ENCODE data around the gene MXD3.

The MXD3 gene

DNA sequence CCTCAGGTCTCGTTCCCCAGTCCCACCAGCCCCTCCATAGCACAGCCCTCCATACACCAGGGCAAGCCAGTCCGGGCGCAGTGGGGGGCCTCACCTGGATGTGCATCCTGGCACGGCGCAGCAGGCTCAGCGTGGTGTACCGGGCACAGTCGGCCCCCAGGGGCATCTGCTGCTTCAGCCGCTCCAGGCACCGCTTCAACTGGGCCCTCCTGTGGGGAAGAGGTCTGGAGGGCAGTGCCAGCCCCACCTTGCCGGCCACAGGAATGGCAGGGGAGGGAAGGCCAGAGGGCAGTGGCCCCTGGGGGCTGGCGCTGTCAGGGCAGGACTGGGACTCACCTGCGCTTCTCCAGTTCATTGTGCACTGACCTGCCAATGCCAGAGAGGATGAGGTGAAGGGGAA is 1.4 kb downstream of the MXD3 start:
- Histone ChIP-seq H3K27ac (ENCODE audit: extremely low read depth, low read depth, low read length) (no peak overlapping the region), H3K36me3 (ENCODE audit: control insufficient read depth in 2 of 2, insufficient read depth in 1 of 2, low read length in 2 of 2) (peaks cover under 1 to 42% of the 10 kb centered on the region in 2 experiments; a peak in 2 of 3 replicates), H3K9me3 (ENCODE audit: control insufficient read depth, insufficient read depth, low read depth, low read length) (no peaks in the 10 kb centered on the region), H3K4me3 (ENCODE audit: low read depth, low read length) (no peak overlapping the region), H3K4me1 (ENCODE audit: control insufficient read depth, insufficient read depth, low read length) (peaks cover 7% of the 10 kb centered on the region)
- CTCF ChIA-PET, result interaction anchor here (0.6 to 3.3 kb wide), 40 partner anchors 8 to 680 kb away, joined by 3 to 23 read pairs (median 5); partner anchors contain the start of genes EIF4E1B, LMAN2 and PDLIM7
- TF ChIP-seq ZNF24 (tag by site-specific recombination; IDR thresholded peaks at IDR 0.05) (no peak), BCL11B (tag by site-specific recombination; IDR thresholded peaks at IDR 0.05; ENCODE audit: low read depth) (0 out of 2 replicates have a peak, but pooled peaks have one; percentile 31), ZXDB (tag by site-specific recombination; IDR thresholded peaks at IDR 0.05) (no peak), ZNF623 (tag by site-specific recombination; IDR thresholded peaks at IDR 0.05) (no peak), ZBTB8A (tag by site-specific recombination; IDR thresholded peaks at IDR 0.05) (no peak), ZNF510 (tag by site-specific recombination; IDR thresholded peaks at IDR 0.05; ENCODE audit: insufficient replicate concordance) (no peak)
- TF ChIP-seq, protein P1, sequence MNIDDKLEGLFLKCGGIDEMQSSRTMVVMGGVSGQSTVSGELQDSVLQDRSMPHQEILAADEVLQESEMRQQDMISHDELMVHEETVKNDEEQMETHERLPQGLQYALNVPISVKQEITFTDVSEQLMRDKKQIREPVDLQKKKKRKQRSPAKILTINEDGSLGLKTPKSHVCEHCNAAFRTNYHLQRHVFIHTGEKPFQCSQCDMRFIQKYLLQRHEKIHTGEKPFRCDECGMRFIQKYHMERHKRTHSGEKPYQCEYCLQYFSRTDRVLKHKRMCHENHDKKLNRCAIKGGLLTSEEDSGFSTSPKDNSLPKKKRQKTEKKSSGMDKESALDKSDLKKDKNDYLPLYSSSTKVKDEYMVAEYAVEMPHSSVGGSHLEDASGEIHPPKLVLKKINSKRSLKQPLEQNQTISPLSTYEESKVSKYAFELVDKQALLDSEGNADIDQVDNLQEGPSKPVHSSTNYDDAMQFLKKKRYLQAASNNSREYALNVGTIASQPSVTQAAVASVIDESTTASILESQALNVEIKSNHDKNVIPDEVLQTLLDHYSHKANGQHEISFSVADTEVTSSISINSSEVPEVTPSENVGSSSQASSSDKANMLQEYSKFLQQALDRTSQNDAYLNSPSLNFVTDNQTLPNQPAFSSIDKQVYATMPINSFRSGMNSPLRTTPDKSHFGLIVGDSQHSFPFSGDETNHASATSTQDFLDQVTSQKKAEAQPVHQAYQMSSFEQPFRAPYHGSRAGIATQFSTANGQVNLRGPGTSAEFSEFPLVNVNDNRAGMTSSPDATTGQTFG (tag by site-specific recombination; IDR thresholded peaks at IDR 0.05; ENCODE audit: borderline replicate concordance), result no peak
- TF ChIP-seq, protein P2, sequence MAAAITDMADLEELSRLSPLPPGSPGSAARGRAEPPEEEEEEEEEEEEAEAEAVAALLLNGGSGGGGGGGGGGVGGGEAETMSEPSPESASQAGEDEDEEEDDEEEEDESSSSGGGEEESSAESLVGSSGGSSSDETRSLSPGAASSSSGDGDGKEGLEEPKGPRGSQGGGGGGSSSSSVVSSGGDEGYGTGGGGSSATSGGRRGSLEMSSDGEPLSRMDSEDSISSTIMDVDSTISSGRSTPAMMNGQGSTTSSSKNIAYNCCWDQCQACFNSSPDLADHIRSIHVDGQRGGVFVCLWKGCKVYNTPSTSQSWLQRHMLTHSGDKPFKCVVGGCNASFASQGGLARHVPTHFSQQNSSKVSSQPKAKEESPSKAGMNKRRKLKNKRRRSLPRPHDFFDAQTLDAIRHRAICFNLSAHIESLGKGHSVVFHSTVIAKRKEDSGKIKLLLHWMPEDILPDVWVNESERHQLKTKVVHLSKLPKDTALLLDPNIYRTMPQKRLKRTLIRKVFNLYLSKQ (tag by site-specific recombination; IDR thresholded peaks at IDR 0.05; ENCODE audit: borderline replicate concordance), result no peak
- TF ChIP-seq, protein P3, sequence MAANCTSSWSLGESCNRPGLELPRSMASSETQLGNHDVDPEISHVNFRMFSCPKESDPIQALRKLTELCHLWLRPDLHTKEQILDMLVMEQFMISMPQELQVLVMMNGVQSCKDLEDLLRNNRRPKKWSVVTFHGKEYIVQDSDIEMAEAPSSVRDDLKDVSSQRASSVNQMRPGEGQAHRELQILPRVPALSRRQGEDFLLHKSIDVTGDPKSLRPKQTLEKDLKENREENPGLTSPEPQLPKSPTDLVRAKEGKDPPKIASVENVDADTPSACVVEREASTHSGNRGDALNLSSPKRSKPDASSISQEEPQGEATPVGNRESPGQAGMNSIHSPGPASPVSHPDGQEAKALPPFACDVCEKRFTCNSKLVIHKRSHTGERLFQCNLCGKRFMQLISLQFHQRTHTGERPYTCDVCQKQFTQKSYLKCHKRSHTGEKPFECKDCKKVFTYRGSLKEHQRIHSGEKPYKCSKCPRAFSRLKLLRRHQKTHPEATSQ (tag by site-specific recombination; IDR thresholded peaks at IDR 0.05), result no peak
- POLR2A ChIA-PET, result interaction anchor here (1.0 to 1.5 kb wide), 8 partner anchors 9 to 187 kb away, joined by 3 to 6 read pairs (median 4); partner anchors contain the start of genes GRK6, LMAN2 and PDLIM7

DNA sequence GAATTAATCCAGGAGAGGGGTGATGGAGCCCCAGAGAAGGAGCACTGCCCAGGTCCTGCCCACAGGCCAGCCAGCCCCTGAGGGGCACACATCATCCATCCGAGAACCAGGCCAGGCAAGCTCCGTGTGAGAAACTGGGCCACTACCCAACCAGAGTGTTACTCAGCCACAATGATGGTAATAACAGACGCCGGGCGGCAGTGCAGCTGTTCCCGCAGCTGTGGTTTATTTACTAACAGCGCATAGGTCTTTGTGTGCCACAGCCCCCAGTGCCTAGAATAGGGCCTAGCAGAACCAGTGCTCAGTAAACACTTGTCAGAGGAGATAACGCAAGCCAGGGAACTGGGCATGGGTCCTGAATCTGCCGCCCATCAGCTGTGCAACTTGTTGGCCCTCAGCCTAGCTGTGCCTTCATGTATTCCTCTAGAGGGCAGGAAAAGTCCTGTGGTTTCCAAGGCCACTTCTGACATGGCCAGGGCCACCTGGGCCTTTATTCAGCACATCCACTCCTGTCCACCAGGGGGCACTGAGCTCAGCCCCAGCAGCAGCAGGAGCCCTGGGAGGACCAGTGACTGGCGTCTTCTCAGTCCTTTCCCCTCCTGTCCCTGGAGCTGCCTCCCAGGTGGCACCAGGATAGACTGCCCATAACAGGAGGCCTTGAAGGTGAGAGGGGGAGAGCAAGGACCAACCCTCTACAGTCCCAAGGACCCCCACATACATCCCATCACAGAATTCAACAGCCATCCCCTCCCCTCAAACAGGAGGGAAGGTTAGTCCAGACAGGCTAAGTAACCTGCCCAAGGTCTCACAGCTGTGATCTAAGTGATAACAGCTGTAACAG is 2.1 kb downstream of the MXD3 start:
- peaks cover 4 to 50% of the 10 kb centered on the region in 2 experiments; a peak in 2 of 3 replicates for H3K36me3 ChIP-seq (ENCODE audit: control insufficient read depth in 2 of 2, insufficient read depth in 1 of 2, low read length in 2 of 2)
- no peak overlapping the region for H3K27ac ChIP-seq (ENCODE audit: extremely low read depth, low read depth, low read length)
- ChIA-PET POLR2A (interaction anchor here (1.0 to 1.5 kb wide), 12 partner anchors 9 to 188 kb away, joined by 3 to 6 read pairs (median 4); partner anchors contain the start of genes GRK6, LMAN2 and PDLIM7), CTCF (interaction anchor here (0.6 to 3.3 kb wide), 47 partner anchors 9 to 679 kb away, joined by 3 to 23 read pairs (median 4); partner anchors contain the start of genes DDX41, EIF4E1B, LMAN2 and PDLIM7)
- H3K9me3 ChIP-seq (ENCODE audit: control insufficient read depth, insufficient read depth, low read depth, low read length), result no peaks in the 10 kb centered on the region
- peaks cover 11% of the 10 kb centered on the region for H3K4me1 ChIP-seq (ENCODE audit: control insufficient read depth, insufficient read depth, low read length)
- no peak overlapping the region for H3K4me3 ChIP-seq (ENCODE audit: low read depth, low read length)
- TF ChIP-seq ZXDB (tag by site-specific recombination; IDR thresholded peaks at IDR 0.05) (peak; percentile 29; the same call in 1 of the 2 replicates), ZFP37 (tag by site-specific recombination; IDR thresholded peaks at IDR 0.05) (no peak), ZSCAN16 (tag by site-specific recombination; IDR thresholded peaks at IDR 0.05) (peak; percentile 62; the same call in 1 of the 2 replicates), ZEB2 (tag by site-specific recombination; IDR thresholded peaks at IDR 0.05) (peak; percentile 43; the same call in 1 of the 2 replicates), ZNF660 (tag by site-specific recombination; IDR thresholded peaks at IDR 0.05) (peak; percentile 25; the same call in 1 of the 2 replicates), ZNF341 (tag by site-specific recombination; IDR thresholded peaks at IDR 0.05; ENCODE audit: low read depth) (peak; percentile 60), KLF1 (tag by site-specific recombination; IDR thresholded peaks at IDR 0.05) (no peak), ZNF561 (tag by site-specific recombination; IDR thresholded peaks at IDR 0.05; ENCODE audit: borderline replicate concordance) (0 out of 2 replicates have a peak, but pooled peaks have one; percentile 18), IKZF3 (tag by site-specific recombination; IDR thresholded peaks at IDR 0.05) (peak; percentile 66), ZNF335 (tag by site-specific recombination; conservative IDR thresholded peaks at IDR 0.05) (peak; percentile 66), ZBTB48 (tag by site-specific recombination; IDR thresholded peaks at IDR 0.05) (peak; percentile 78)
- TF ChIP-seq, protein P4, sequence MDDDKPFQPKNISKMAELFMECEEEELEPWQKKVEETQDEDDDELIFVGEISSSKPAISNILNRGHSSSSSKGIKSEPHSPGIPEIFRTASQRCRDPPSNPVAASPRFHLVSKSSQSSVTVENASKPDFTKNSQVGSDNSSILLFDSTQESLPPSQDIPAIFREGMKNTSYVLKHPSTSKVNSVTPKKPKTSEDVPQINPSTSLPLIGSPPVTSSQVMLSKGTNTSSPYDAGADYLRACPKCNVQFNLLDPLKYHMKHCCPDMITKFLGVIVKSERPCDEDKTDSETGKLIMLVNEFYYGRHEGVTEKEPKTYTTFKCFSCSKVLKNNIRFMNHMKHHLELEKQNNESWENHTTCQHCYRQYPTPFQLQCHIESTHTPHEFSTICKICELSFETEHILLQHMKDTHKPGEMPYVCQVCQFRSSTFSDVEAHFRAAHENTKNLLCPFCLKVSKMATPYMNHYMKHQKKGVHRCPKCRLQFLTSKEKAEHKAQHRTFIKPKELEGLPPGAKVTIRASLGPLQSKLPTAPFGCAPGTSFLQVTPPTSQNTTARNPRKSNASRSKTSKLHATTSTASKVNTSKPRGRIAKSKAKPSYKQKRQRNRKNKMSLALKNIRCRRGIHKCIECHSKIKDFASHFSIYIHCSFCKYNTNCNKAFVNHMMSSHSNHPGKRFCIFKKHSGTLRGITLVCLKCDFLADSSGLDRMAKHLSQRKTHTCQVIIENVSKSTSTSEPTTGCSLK (tag by site-specific recombination; IDR thresholded peaks at IDR 0.05), result no peak
- TF ChIP-seq, protein P5, sequence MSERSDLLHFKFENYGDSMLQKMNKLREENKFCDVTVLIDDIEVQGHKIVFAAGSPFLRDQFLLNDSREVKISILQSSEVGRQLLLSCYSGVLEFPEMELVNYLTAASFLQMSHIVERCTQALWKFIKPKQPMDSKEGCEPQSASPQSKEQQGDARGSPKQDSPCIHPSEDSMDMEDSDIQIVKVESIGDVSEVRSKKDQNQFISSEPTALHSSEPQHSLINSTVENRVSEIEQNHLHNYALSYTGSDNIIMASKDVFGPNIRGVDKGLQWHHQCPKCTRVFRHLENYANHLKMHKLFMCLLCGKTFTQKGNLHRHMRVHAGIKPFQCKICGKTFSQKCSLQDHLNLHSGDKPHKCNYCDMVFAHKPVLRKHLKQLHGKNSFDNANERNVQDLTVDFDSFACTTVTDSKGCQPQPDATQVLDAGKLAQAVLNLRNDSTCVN (tag by site-specific recombination; optimal IDR thresholded peaks at IDR 0.05), result no peak
- TF ChIP-seq, protein P6, sequence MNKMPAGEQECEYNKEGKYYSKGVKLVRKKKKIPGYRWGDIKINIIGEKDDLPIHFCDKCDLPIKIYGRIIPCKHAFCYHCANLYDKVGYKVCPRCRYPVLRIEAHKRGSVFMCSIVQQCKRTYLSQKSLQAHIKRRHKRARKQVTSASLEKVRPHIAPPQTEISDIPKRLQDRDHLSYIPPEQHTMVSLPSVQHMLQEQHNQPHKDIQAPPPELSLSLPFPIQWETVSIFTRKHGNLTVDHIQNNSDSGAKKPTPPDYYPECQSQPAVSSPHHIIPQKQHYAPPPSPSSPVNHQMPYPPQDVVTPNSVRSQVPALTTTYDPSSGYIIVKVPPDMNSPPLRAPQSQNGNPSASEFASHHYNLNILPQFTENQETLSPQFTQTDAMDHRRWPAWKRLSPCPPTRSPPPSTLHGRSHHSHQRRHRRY (tag by site-specific recombination; IDR thresholded peaks at IDR 0.05), result no peak
